ENCODE measurements around the gene SVBP.

DNA sequence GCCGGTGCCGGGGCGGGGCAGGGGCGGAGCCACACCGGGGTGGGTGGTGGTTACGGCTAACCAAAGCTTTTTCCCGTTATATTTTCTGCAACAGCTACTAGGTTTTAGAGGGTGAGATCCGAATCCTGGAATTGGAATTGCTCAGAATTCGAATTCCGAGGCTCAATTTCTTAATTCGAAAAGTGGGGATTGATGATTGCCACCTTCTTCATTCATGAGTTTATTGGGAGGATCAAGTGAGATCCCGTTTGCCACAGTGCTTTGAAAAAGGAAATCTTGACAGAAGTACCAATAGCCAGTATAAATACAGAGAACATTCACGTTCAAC, 207 bp upstream of the SVBP start:
- TF ChIP-seq POU2F2 (IDR thresholded peaks at IDR 0.05; ENCODE audit: low read depth, low read length) (no peak), TAF1 (IDR thresholded peaks at IDR 0.05; ENCODE audit: low read depth, low read length) (no peak)

Measured in GM12891 (cell line).